Caco-2 (cell line): ENCODE data around the gene DDRGK1. TPM values are rescaled to one million over a fixed set of nuclear protein-coding genes. Genes with fewer than 3 reads are reported as not detected.
"Not testable (repeated sequence)": the region's sequence is repeated elsewhere in the genome, so short reads cannot be mapped to it uniquely, and the experiment has no call there.

Source experiments
- BruUV-seq: library from RNA; stranded (reverse); fragments of 400-500 nt; replicated peaks from 2 replicates; lab custom pipeline; 2021; lab: Mats Ljungman, UMichigan
- CTCF ChIA-PET: fragments of 300-600 bp; sonication (Branson Sonifier 250); formaldehyde crosslinking; loops from one replicate; lab custom pipeline; 2022; ENCODE audit warnings: antibody characterized with exemption; lab: Charles Lee
- POLR2A ChIA-PET: fragments of 300-600 bp; sonication (Branson Sonifier 250); formaldehyde crosslinking; loops from one replicate; lab custom pipeline; 2022; ENCODE audit warnings: antibody characterized with exemption; lab: Charles Lee
- DNase-seq, 2 experiments: peaks; one replicate each; pipeline versions ENCODE4 v3.0.0 to v3.0.0-alpha.2; 2020 to 2022
- H3K27me3 ChIP-seq: replicated peaks from 2 replicates; pipeline ENCODE4 v1.6.0; 2011; ENCODE audit warnings: low read length; ENCODE audit not compliant: control insufficient read depth, insufficient read depth
- H3K36me3 ChIP-seq: 2 replicates; pipeline ENCODE4 v1.5.1; 2011; ENCODE audit warnings: low read length; ENCODE audit not compliant: control insufficient read depth, insufficient read depth
- H3K4me1 ChIP-seq: fragments of 250-450 bp; sonication (Bioruptor Pico); 2 replicates; pipeline ENCODE4 v1.5.1; 2020; ENCODE audit warnings: mild to moderate bottlenecking
- H3K4me3 ChIP-seq: 2 replicates; pipeline ENCODE4 v1.5.1; 2011; ENCODE audit warnings: low read depth, mild to moderate bottlenecking, control low read depth, low read length
- H3K9me3 ChIP-seq: fragments of 250-450 bp; sonication (Bioruptor Pico); 2 replicates; pipeline ENCODE4 v1.5.1; 2020; ENCODE audit warnings: mild to moderate bottlenecking, moderate library complexity
- H3K27ac Mint-ChIP-seq: one replicate; pipeline ENCODE4 v1.8.0; 2022; ENCODE audit warnings: mixed read lengths; ENCODE audit not compliant: unreplicated experiment
- H3K27me3 Mint-ChIP-seq: one replicate; pipeline ENCODE4 v1.8.0; 2022; ENCODE audit warnings: mixed read lengths; ENCODE audit not compliant: insufficient read depth, unreplicated experiment
- H3K36me3 Mint-ChIP-seq: one replicate; pipeline ENCODE4 v1.8.0; 2022; ENCODE audit warnings: mild to moderate bottlenecking, mixed read lengths; ENCODE audit not compliant: insufficient read depth, unreplicated experiment
- H3K4me1 Mint-ChIP-seq: one replicate; pipeline ENCODE4 v1.8.0; 2022; ENCODE audit warnings: low read depth, mixed read lengths; ENCODE audit not compliant: unreplicated experiment
- H3K4me3 Mint-ChIP-seq: one replicate; pipeline ENCODE4 v1.8.0; 2022; ENCODE audit warnings: mild to moderate bottlenecking, moderate library complexity, mixed read lengths; ENCODE audit not compliant: unreplicated experiment
- H3K9me3 Mint-ChIP-seq: one replicate; pipeline ENCODE4 v1.8.0; 2022; ENCODE audit warnings: mixed read lengths; ENCODE audit not compliant: unreplicated experiment
- CTCF ChIP-seq, 2 experiments: fragments of 200-600 bp in 1 of 2; IDR thresholded peaks; 1 replicate in 1 of 2; 2 replicates in 1 of 2; pipeline versions ENCODE4 v1.5.1 to v1.8.0; 2011 to 2022; ENCODE audit warnings: antibody characterized with exemption in 1 of 2, control low read depth in 1 of 2, inconsistent platforms in 1 of 2, low read depth in 1 of 2, low read length in 1 of 2, mild to moderate bottlenecking in 1 of 2, moderate library complexity in 1 of 2; ENCODE audit not compliant: insufficient read depth in 1 of 2, severe bottlenecking in 1 of 2, unreplicated experiment in 1 of 2
- intact Hi-C: fragments of 100-400 bp; cut with micrococcal nuclease; formaldehyde crosslinking; loops from one replicate; pipeline ENCODE4 v1.10.0; 2022; ENCODE audit not compliant: unreplicated experiment
- total RNA-seq: library from RNA; stranded (reverse); gene quantifications from 2 replicates; pipeline ENCODE4 v1.2.3, GENCODE V29; 2022

Gene DDRGK1
- total RNA-seq, 1 experiment from 2014 or later: 84.8 TPM

GRCh38 chr20:3221398-3222226 lies 17.1 kb upstream of the DDRGK1 start:
- intact Hi-C loops: loop anchor here (2.0 kb wide), 1 partner anchor 95 kb away; no protein-coding TSS in a partner anchor
- TF ChIP-seq CTCF (IDR thresholded peaks at IDR 0.05; ENCODE audit: insufficient read depth in 1 of 2, low read depth in 1 of 2, low read length in 1 of 2, severe bottlenecking in 1 of 2, unreplicated experiment in 1 of 2): no peak
- H3K4me1 ChIP-seq: peaks cover 31% of the 10 kb centered on the region
- H3K27me3 Mint-ChIP-seq: no peaks in the 10 kb centered on the region
- no TSS peak for BruUV-seq
- H3K4me1 Mint-ChIP-seq: peaks cover 14% of the 10 kb centered on the region
- H3K27ac Mint-ChIP-seq: peak overlapping the region; percentile 28
- H3K36me3 Mint-ChIP-seq: peaks cover 40% of the 10 kb centered on the region
- H3K9me3 ChIP-seq: no peaks in the 10 kb centered on the region
- H3K27me3 ChIP-seq: no peaks in the 10 kb centered on the region
- H3K4me3 Mint-ChIP-seq: no peak overlapping the region
- DNase-seq: no peak
- H3K36me3 ChIP-seq: peaks cover 1% of the 10 kb centered on the region; the same call in 1 of the 2 replicates
- CTCF ChIA-PET: interaction anchor here (0.7 kb wide), 3 partner anchors 17 to 542 kb away, joined by 4 to 6 read pairs (median 5); partner anchors contain the start of gene SLC4A11
- POLR2A ChIA-PET: no interaction called here
- no peaks in the 10 kb centered on the region for H3K9me3 Mint-ChIP-seq
- H3K4me3 ChIP-seq: no peak overlapping the region

- Mint-ChIP-seq H3K4me3 (no peak overlapping the region), H3K36me3 (peaks cover 67% of the 10 kb centered on the region), H3K4me1 (peaks cover 9% of the 10 kb centered on the region), H3K27me3 (no peaks in the 10 kb centered on the region), H3K9me3 (no peaks in the 10 kb centered on the region), H3K27ac (no peak overlapping the region)
- no peaks in the 10 kb centered on the region for H3K27me3 ChIP-seq
- CTCF ChIA-PET: interaction anchor here (0.6 kb wide), 1 partner anchor 165 kb away, joined by 3 read pairs; no protein-coding TSS in a partner anchor
- H3K9me3 ChIP-seq: no peaks in the 10 kb centered on the region
- H3K4me1 ChIP-seq: peaks cover 19% of the 10 kb centered on the region
- intact Hi-C loops: loop anchor here (2.0 kb wide), 1 partner anchor 58 kb away; no protein-coding TSS in a partner anchor
- BruUV-seq: no TSS peak
- peak; percentile 55 to 75 for DNase-seq
- no peak overlapping the region for H3K4me3 ChIP-seq
- POLR2A ChIA-PET: interaction anchor here (0.6 kb wide), 1 partner anchor 28 kb away, joined by 5 read pairs; no protein-coding TSS in a partner anchor
- peaks cover 1% of the 10 kb centered on the region; the same call in 1 of the 2 replicates for H3K36me3 ChIP-seq
- peak; percentile 67 to 76 for TF ChIP-seq CTCF (IDR thresholded peaks at IDR 0.05; ENCODE audit: insufficient read depth in 1 of 2, low read depth in 1 of 2, low read length in 1 of 2, severe bottlenecking in 1 of 2, unreplicated experiment in 1 of 2)
These were observed 14.0 kb upstream of the DDRGK1 start for GRCh38 chr20:3218307-3218988.

GRCh38 chr20:3215359-3215917 lies 11.0 kb upstream of the DDRGK1 start:
- H3K27me3 ChIP-seq, DNase-seq, H3K4me1 ChIP-seq, H3K36me3 ChIP-seq, H3K4me3 ChIP-seq, CTCF ChIA-PET, POLR2A ChIA-PET, intact Hi-C loops, H3K9me3 Mint-ChIP-seq, BruUV-seq, H3K4me1 Mint-ChIP-seq, H3K27ac Mint-ChIP-seq, H3K27me3 Mint-ChIP-seq, H3K4me3 Mint-ChIP-seq, H3K9me3 ChIP-seq: not testable (repeated sequence)
- H3K36me3 Mint-ChIP-seq: peaks cover 48% of the 10 kb centered on the region
